Measurements from ENCODE around the gene EMILIN2. TPM values are rescaled to one million over a fixed set of nuclear protein-coding genes. Genes with fewer than 3 reads are reported as not detected.

EMILIN2 gene
- total and polyA plus RNA-seq, 2 of the 8 experiments (the other 6 are each of a cell fraction or from before 2014, with no cell fraction given), result 6.0 to 7.5 TPM

- 8% methylated on average over 57 of the region's 73 CpGs; no CpG with 5 or more reads in 1 of the 2 experiments for WGBS, 2 experiments (ENCODE audit: extremely low coverage in 1 of 2, insufficient coverage in 1 of 2, insufficient read length in 1 of 2, insufficient replicate concordance in 2 of 2, low coverage in 1 of 2, low lambda C conversion rate in 2 of 2, missing lambda C conversion rate in 1 of 2)
- peaks cover 4% of the 10 kb centered on the region; the same call in 1 of the 2 replicates for H3K79me1 ChIP-seq (ENCODE audit: low read depth, low read length)
- peaks cover 12% of the 10 kb centered on the region; the same call in 1 of the 2 replicates for H3K23me2 ChIP-seq (ENCODE audit: low read depth, low read length)
- CTCF ChIA-PET (ENCODE audit: partially characterized antibody), result interaction anchor here (1.0 to 3.5 kb wide), 2 partner anchors 13 to 348 kb away, joined by 4 to 14 read pairs; no protein-coding TSS in a partner anchor
- no peak overlapping the region for H2AFZ ChIP-seq (ENCODE audit: low read length)
- no peaks in the 10 kb centered on the region for H3K79me2 ChIP-seq (ENCODE audit: control insufficient read depth in 1 of 2, insufficient read depth in 2 of 2, low read length in 2 of 2)
- H2BK15ac ChIP-seq (ENCODE audit: low read length), result no peak overlapping the region
- H3K23ac ChIP-seq (ENCODE audit: insufficient read length), result no peak overlapping the region
- H3K56ac ChIP-seq (replicated peaks; ENCODE audit: insufficient read length, low read depth, low read length), result no peak overlapping the region
- no peak overlapping the region; the same call in 1 of the 2 replicates for H3K27ac ChIP-seq (ENCODE audit: low read depth, low read length)
- H3K36me3 ChIP-seq (ENCODE audit: control insufficient read depth in 2 of 4, insufficient read depth in 4 of 4, low read length in 3 of 4), result peaks cover 0 to 16% (median 12%) of the 10 kb centered on the region in 4 experiments; a peak in 6 of 8 replicates
- peaks cover 0 to 12% of the 10 kb centered on the region in 2 experiments for H4K20me1 ChIP-seq (replicated peaks in 1 of 2; ENCODE audit: control insufficient read depth in 1 of 2, insufficient read depth in 2 of 2, low read length in 2 of 2)
- peak overlapping the region; percentile 54 to 97 (median 74) for H3K4me3 ChIP-seq (ENCODE audit: extremely low read depth in 1 of 4, insufficient read depth in 2 of 4, low read depth in 3 of 4, low read length in 4 of 4)
- no peak overlapping the region for H2BK12ac ChIP-seq (ENCODE audit: low read depth, low read length)
- H3K9ac ChIP-seq (replicated peaks in 1 of 4; ENCODE audit: extremely low read depth in 1 of 4, low read depth in 3 of 4, low read length in 3 of 4), result peak overlapping the region; percentile 7 to 59 (median 44); a peak in 4 of 7 replicates
- H3K4me1 ChIP-seq (replicated peaks in 1 of 4; ENCODE audit: control insufficient read depth in 3 of 4, insufficient read depth in 4 of 4, low read length in 3 of 4), result peaks cover 0 to 6% (median 4%) of the 10 kb centered on the region in 4 experiments; a peak in 5 of 7 replicates
- peak overlapping the region; percentile 91 to 97 for H3K4me2 ChIP-seq (ENCODE audit: insufficient read depth in 1 of 2, low read depth in 2 of 2, low read length in 2 of 2)
- H3K27me3 ChIP-seq (replicated peaks in 1 of 4; ENCODE audit: control insufficient read depth in 3 of 4, extremely low read depth in 1 of 4, insufficient read depth in 3 of 4, low read length in 3 of 4), result peaks cover 0 to 2% (median 0%) of the 10 kb centered on the region in 4 experiments; a peak in 3 of 7 replicates
- 0 out of 2 replicates have a peak overlapping the region, but pooled peaks have one; percentile 9 for H2BK5ac ChIP-seq (ENCODE audit: low read depth, low read length)
- peak overlapping the region; percentile 72 for H3K4ac ChIP-seq (replicated peaks; ENCODE audit: insufficient read length, low read depth, low read length)
- H2BK20ac ChIP-seq (ENCODE audit: low read length), result no peak overlapping the region
- H4K5ac ChIP-seq (ENCODE audit: insufficient read length, low read depth, low read length), result no peak overlapping the region
- H2AK5ac ChIP-seq (ENCODE audit: low read depth, low read length), result no peak overlapping the region
- POLR2A ChIA-PET (ENCODE audit: partially characterized antibody), result interaction anchor here (0.8 to 1.3 kb wide), 8 partner anchors 9 to 345 kb away, joined by 3 to 5 read pairs (median 4); partner anchors contain the start of gene EMILIN2
- FAIRE-seq (no peak), DNase-seq (ENCODE audit: low read depth in 1 of 2, low spot score in 2 of 2) (peak in 1 of 2 experiments; percentile 77)
- no peak overlapping the region for H3K18ac ChIP-seq (ENCODE audit: extremely low read depth, low read length)
- no peaks in the 10 kb centered on the region; a peak in 1 of 4 replicates for H3K9me3 ChIP-seq (ENCODE audit: insufficient read depth in 2 of 2, low read depth in 1 of 2, low read length in 1 of 2)
- H3K14ac ChIP-seq (ENCODE audit: insufficient read length), result no peak overlapping the region
- H4K91ac ChIP-seq (replicated peaks; ENCODE audit: insufficient read length, low read length), result no peak overlapping the region
- H2BK120ac ChIP-seq (replicated peaks; ENCODE audit: low read depth, low read length), result no peak overlapping the region
- peak overlapping the region; percentile 51; the same call in 1 of the 2 replicates for H4K8ac ChIP-seq (ENCODE audit: extremely low read depth, insufficient read depth, low read length)
- TF ChIP-seq CTCF (IDR thresholded peaks at IDR 0.05; ENCODE audit: control extremely low read depth in 1 of 3, insufficient read depth in 1 of 3, low read depth in 1 of 3, low read length in 3 of 3) (peak in 2 of 3 experiments; percentile 6 to 41; a peak in 3 of 4 replicates), POLR2A (IDR thresholded peaks at IDR 0.05; ENCODE audit: control extremely low read depth in 1 of 2, low read depth in 2 of 2, low read length in 2 of 2) (peak in 1 of 2 experiments; percentile 29; a peak in 1 of 3 replicates), CEBPB (IDR thresholded peaks at IDR 0.05; ENCODE audit: low read depth, low read length) (no peak), RBBP5 (IDR thresholded peaks at IDR 0.05; ENCODE audit: borderline replicate concordance, low read depth, low read length) (no peak), E2F6 (IDR thresholded peaks at IDR 0.05) (peak; percentile 23), TAF7 (optimal IDR thresholded peaks at IDR 0.05; ENCODE audit: borderline replicate concordance, low read depth, low read length) (peak; percentile 8), CBX8 (IDR thresholded peaks at IDR 0.05; ENCODE audit: borderline replicate concordance, low read depth, low read length) (no peak)
Observed at GRCh38 chr18:2906704-2907549, 60.1 kb downstream of the EMILIN2 start.
